HEK293 (cell line): ENCODE results near the gene AMOTL1.

Experiments
- ATF2 ChIP-seq: fragments of 450-650 bp; formaldehyde crosslinking; IDR thresholded peaks from 2 replicates; pipeline ENCODE4 v1.5.1; 2016; ENCODE audit warnings: missing biosample characterization, missing genetic modification characterization, low read depth
- CTCF ChIP-seq: fragments of 450-650 bp; formaldehyde crosslinking; IDR thresholded peaks from 2 replicates; pipeline ENCODE4 v1.5.1; 2016; ENCODE audit warnings: missing biosample characterization, missing genetic modification characterization
- TCF7L2 ChIP-seq: IDR thresholded peaks from 2 replicates; pipeline ENCODE4 v1.6.1; 2011; ENCODE audit warnings: low read depth, mild to moderate bottlenecking, inconsistent platforms, low read length, moderate library complexity, borderline replicate concordance
- ZNF155 ChIP-seq: fragments of 450-650 bp; formaldehyde crosslinking; IDR thresholded peaks from 2 replicates; pipeline ENCODE4 v1.5.1; 2016; ENCODE audit warnings: missing biosample characterization, missing genetic modification characterization
- ZSCAN30 ChIP-seq: fragments of 450-650 bp; IDR thresholded peaks from 2 replicates; pipeline ENCODE4 v1.5.1; 2018; ENCODE audit warnings: missing biosample characterization, mild to moderate bottlenecking, missing genetic modification characterization, moderate library complexity
- TF ChIP-seq, protein P1 (sequence below): fragments of 450-650 bp; IDR thresholded peaks from 2 replicates; pipeline ENCODE4 v1.5.1; 2018; ENCODE audit warnings: missing biosample characterization, mild to moderate bottlenecking, missing genetic modification characterization

- TF ChIP-seq TCF7L2 (no peak), CTCF (tag by site-specific recombination) (no peak), ZSCAN30 (tag by site-specific recombination) (no peak), ATF2 (no peak), ZNF155 (tag by site-specific recombination) (no peak)
- TF ChIP-seq, protein P1, sequence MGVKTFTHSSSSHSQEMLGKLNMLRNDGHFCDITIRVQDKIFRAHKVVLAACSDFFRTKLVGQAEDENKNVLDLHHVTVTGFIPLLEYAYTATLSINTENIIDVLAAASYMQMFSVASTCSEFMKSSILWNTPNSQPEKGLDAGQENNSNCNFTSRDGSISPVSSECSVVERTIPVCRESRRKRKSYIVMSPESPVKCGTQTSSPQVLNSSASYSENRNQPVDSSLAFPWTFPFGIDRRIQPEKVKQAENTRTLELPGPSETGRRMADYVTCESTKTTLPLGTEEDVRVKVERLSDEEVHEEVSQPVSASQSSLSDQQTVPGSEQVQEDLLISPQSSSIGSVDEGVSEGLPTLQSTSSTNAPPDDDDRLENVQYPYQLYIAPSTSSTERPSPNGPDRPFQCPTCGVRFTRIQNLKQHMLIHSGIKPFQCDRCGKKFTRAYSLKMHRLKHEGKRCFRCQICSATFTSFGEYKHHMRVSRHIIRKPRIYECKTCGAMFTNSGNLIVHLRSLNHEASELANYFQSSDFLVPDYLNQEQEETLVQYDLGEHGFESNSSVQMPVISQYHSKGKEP (tag by site-specific recombination): no peak
Observed at GRCh38 chr11:94760296-94760695, 7.9 kb upstream of the AMOTL1 start.
